Body of pancreas (tissue), 4 donors: ENCODE measurements around the gene MICAL2.

ENCODE experiments used
- POLR2A ChIP-seq, 3 donors: fragments of 450-650 bp; IDR thresholded peaks; one replicate each; pipeline ENCODE4 v1.6.1; 2016; ENCODE audit warnings: antibody characterized with exemption in 3 of 3, mild to moderate bottlenecking in 2 of 3
- TF ChIP-seq, protein P1 (sequence below), 7 experiments: fragments of 450-650 bp in 4 of 7; fragments of 200-600 bp in 3 of 7; sonication (generic) in 3 of 7; IDR thresholded peaks; one replicate each; pipeline ENCODE4 v1.5.1; 2016 to 2019; ENCODE audit warnings: antibody characterized with exemption in 7 of 7

DNA sequence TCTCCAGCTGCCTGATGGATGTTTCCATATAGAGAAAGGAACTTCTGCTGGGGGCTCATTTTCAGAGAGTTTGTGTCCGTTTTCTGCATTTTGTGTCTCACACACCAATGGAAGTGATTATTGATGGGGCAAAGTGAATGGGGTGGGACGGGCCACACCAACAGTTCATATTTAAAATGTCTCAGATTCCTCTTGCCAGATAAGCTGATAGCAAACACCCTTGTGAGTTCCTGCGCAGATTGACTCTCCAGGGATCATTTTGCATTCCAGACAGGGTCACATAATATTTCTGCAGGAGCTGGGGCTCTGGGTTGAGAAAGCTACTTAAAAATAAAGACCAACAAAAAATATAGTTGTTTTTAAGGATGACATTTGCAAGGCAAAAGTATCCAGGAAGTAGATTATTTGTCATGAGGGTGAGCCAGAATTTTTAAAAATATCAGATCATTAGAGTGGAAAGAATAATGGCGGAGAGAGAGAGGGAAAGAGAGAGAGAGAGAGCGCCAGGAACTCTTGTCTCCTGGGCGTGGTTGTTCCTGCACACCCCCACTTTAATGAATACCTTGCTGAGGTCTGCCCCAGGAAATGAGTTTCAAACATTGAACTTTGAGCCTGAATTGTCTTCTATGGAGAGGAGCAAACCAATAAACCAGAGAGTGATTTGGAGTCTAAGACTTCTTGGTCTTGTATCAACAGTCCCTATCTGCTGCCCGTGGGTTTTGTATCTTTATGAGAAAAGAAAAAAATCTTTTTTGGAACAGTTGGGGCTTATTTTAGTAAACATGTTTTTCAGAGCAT lies 33.3 kb downstream of the MICAL2 start:
- TF ChIP-seq POLR2A (IDR thresholded peaks at IDR 0.05): no peak
- TF ChIP-seq, protein P1, sequence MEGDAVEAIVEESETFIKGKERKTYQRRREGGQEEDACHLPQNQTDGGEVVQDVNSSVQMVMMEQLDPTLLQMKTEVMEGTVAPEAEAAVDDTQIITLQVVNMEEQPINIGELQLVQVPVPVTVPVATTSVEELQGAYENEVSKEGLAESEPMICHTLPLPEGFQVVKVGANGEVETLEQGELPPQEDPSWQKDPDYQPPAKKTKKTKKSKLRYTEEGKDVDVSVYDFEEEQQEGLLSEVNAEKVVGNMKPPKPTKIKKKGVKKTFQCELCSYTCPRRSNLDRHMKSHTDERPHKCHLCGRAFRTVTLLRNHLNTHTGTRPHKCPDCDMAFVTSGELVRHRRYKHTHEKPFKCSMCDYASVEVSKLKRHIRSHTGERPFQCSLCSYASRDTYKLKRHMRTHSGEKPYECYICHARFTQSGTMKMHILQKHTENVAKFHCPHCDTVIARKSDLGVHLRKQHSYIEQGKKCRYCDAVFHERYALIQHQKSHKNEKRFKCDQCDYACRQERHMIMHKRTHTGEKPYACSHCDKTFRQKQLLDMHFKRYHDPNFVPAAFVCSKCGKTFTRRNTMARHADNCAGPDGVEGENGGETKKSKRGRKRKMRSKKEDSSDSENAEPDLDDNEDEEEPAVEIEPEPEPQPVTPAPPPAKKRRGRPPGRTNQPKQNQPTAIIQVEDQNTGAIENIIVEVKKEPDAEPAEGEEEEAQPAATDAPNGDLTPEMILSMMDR (IDR thresholded peaks at IDR 0.05): no peak
